Endothelial cell of umbilical vein (primary cell): ENCODE data around the gene SLC37A1. TPM values are rescaled to one million over a fixed set of nuclear protein-coding genes. Genes with fewer than 3 reads are reported as not detected.

ENCODE experiments used
- BruUV-seq: library from RNA; stranded (reverse); fragments of 400-500 nt; replicated peaks from 2 replicates; lab custom pipeline; 2021; lab: Mats Ljungman, UMichigan
- CTCF ChIA-PET: fragments of 300-600, 350-600 bp; sonication (Branson Sonifier 250); formaldehyde crosslinking; loops from one replicate; lab custom pipeline; 2021; ENCODE audit warnings: antibody characterized with exemption, inconsistent platforms; lab: Charles Lee
- POLR2A ChIA-PET: fragments of 300-600, 350-600 bp; sonication (Branson Sonifier 250); formaldehyde crosslinking; loops from one replicate; lab custom pipeline; 2021; ENCODE audit warnings: antibody characterized with exemption, inconsistent platforms; lab: Charles Lee
- DNase-seq: peaks from one replicate; pipeline ENCODE4 v3.0.0-alpha.2; 2011; ENCODE audit warnings: low read depth, low spot score
- FAIRE-seq: peaks from 2 replicates; lab custom pipeline; 2011; peaks lifted over from hg19 to GRCh38; lab: Jason Lieb, UNC
- H2AFZ ChIP-seq: 2 replicates; pipeline ENCODE4 v1.6.0; 2012; ENCODE audit warnings: low read depth, low read length, control low read depth, inconsistent platforms
- H3K27ac ChIP-seq: 2 replicates; pipeline ENCODE4 v1.5.1; 2011; ENCODE audit warnings: low read depth, mild to moderate bottlenecking, control low read depth, low read length, moderate library complexity; ENCODE audit not compliant: insufficient read depth
- H3K27me3 ChIP-seq, 2 experiments: 2 replicates each; pipeline versions ENCODE4 v1.6.0 to v1.6.1; 2011; ENCODE audit warnings: low read length in 2 of 2, mixed read lengths in 1 of 2; ENCODE audit not compliant: control insufficient read depth in 2 of 2, insufficient read depth in 2 of 2
- H3K36me3 ChIP-seq, 2 experiments: 2 replicates in 1 of 2; 3 replicates in 1 of 2; pipeline ENCODE4 v1.5.1; 2011; ENCODE audit warnings: low read length in 2 of 2, mild to moderate bottlenecking in 1 of 2, moderate library complexity in 1 of 2; ENCODE audit not compliant: control insufficient read depth in 2 of 2, insufficient read depth in 2 of 2; ENCODE audit errors: extremely low read depth in 1 of 2
- H3K4me1 ChIP-seq: 3 replicates; pipeline ENCODE4 v1.5.1; 2011; ENCODE audit warnings: mild to moderate bottlenecking, low read length; ENCODE audit not compliant: control insufficient read depth, insufficient read depth; ENCODE audit errors: extremely low read depth
- H3K4me2 ChIP-seq: 2 replicates; pipeline ENCODE4 v1.6.1; 2011; ENCODE audit warnings: low read length, control low read depth, mixed read lengths; ENCODE audit not compliant: insufficient read depth
- H3K4me3 ChIP-seq, 3 experiments: fragments of 200-600 bp in 1 of 3; sonication (generic), shearing (Covaris generic) in 1 of 3; replicated peaks in 1 of 3; 2 replicates each; pipeline ENCODE4 v1.5.1; 2011 to 2016; ENCODE audit warnings: control low read depth in 3 of 3, low read length in 3 of 3, mild to moderate bottlenecking in 2 of 3, inconsistent platforms in 1 of 3, low read depth in 1 of 3, moderate library complexity in 1 of 3; ENCODE audit not compliant: insufficient read depth in 1 of 3
- H3K79me2 ChIP-seq: 2 replicates; pipeline ENCODE4 v1.6.0; 2012; ENCODE audit warnings: low read length, inconsistent platforms; ENCODE audit not compliant: control insufficient read depth, insufficient read depth
- H3K9ac ChIP-seq: replicated peaks from 2 replicates; pipeline ENCODE3; 2011; ENCODE audit warnings: low read length, control low read depth; ENCODE audit not compliant: insufficient read depth; ENCODE audit errors: extremely low read depth
- H3K9me1 ChIP-seq: replicated peaks from 3 replicates; pipeline ENCODE4 v1.6.0; 2011; ENCODE audit warnings: mild to moderate bottlenecking, low read length; ENCODE audit not compliant: control insufficient read depth, insufficient read depth; ENCODE audit errors: extremely low read depth
- H3K9me3 ChIP-seq: replicated peaks from 2 replicates; pipeline ENCODE4 v1.5.1; 2012; ENCODE audit warnings: low read length, inconsistent platforms; ENCODE audit not compliant: control insufficient read depth, insufficient read depth
- H4K20me1 ChIP-seq: replicated peaks from 2 replicates; pipeline ENCODE3; 2011; ENCODE audit warnings: mild to moderate bottlenecking, low read length; ENCODE audit not compliant: control insufficient read depth, insufficient read depth; ENCODE audit errors: extremely low read depth
- GATA2 ChIP-seq: IDR thresholded peaks from 2 replicates; pipeline ENCODE4 v1.7.0; 2011; ENCODE audit warnings: low read depth, mild to moderate bottlenecking, moderate library complexity, mixed read lengths, low read length; ENCODE audit not compliant: insufficient read length, insufficient read depth
- POLR2A ChIP-seq: IDR thresholded peaks from 2 replicates; pipeline ENCODE4 v1.6.1; 2012; ENCODE audit warnings: low read depth, mild to moderate bottlenecking, control low read depth, low read length
- POLR2AphosphoS5 ChIP-seq: IDR thresholded peaks from 2 replicates; pipeline ENCODE4 v1.6.1; 2012; ENCODE audit warnings: low read depth, mild to moderate bottlenecking, control low read depth, low read length, moderate library complexity; ENCODE audit not compliant: insufficient read depth
- dilution Hi-C: fragments of 300-500 bp; cut with MboI; formaldehyde crosslinking; loops from one replicate; pipeline ENCODE4 v1.15.0; 2019; ENCODE audit warnings: low sequenced_read_pairs; ENCODE audit not compliant: extremely low pct_ligation_motif_present
- intact Hi-C: fragments of 100-400 bp; cut with micrococcal nuclease; formaldehyde crosslinking; loops from one replicate; pipeline ENCODE4 v1.10.0; 2022
- polyA plus RNA-seq, 4 experiments: library from polyadenylated mRNA; depleted of rRNA in 3 of 4; stranded (reverse) in 3 of 4; unstranded in 1 of 4; fragments of >200 nt; gene quantifications; 2 replicates each; pipeline versions ENCODE4 v1.2.1 to v1.2.3, GENCODE V29; 2011 to 2012; ENCODE audit warnings: missing spikeins in 1 of 4
- total RNA-seq: library from RNA; stranded (reverse); gene quantifications from 2 replicates; pipeline ENCODE4 v1.2.3, GENCODE V29; 2021
- TF ChIP-seq, protein P1 (sequence below), 2 donors: IDR thresholded peaks; 1 replicate in 1 of 2; 2 replicates in 1 of 2; pipeline ENCODE4 v1.5.1; 2011; ENCODE audit warnings: low read length in 2 of 2, mild to moderate bottlenecking in 2 of 2, moderate library complexity in 2 of 2, control low read depth in 1 of 2, inconsistent platforms in 1 of 2, low read depth in 1 of 2; ENCODE audit not compliant: insufficient read depth in 1 of 2; ENCODE audit errors: extremely low read depth in 1 of 2

The SLC37A1 gene
- total and polyA plus RNA-seq, 2 donors (not counting 3 experiments of a cell fraction or from before 2014, with no cell fraction given) = 4.7 to 7.6 TPM

GRCh38 chr21:42565206-42565810, 51.7 kb downstream of the SLC37A1 start:
- BruUV-seq = no TSS peak
- intact Hi-C loops = no loop called here
- FAIRE-seq = no peak

More at GRCh38 chr21:42565206-42565810, 51.7 kb downstream of the SLC37A1 start:
- Histone ChIP-seq H3K9me1 (no peaks in the 10 kb centered on the region), H3K27me3 (no peaks in the 10 kb centered on the region), H3K9me3 (no peaks in the 10 kb centered on the region), H3K4me2 (no peak overlapping the region), H4K20me1 (no peaks in the 10 kb centered on the region), H3K4me3 (no peak overlapping the region), H3K27ac (no peak overlapping the region), H3K36me3 (no peaks in the 10 kb centered on the region), H3K4me1 (no peaks in the 10 kb centered on the region), H3K79me2 (no peaks in the 10 kb centered on the region), H2AFZ (no peak overlapping the region), H3K9ac (no peak overlapping the region)
- no peak for DNase-seq
- POLR2A ChIA-PET = no interaction called here
- TF ChIP-seq, protein P1, sequence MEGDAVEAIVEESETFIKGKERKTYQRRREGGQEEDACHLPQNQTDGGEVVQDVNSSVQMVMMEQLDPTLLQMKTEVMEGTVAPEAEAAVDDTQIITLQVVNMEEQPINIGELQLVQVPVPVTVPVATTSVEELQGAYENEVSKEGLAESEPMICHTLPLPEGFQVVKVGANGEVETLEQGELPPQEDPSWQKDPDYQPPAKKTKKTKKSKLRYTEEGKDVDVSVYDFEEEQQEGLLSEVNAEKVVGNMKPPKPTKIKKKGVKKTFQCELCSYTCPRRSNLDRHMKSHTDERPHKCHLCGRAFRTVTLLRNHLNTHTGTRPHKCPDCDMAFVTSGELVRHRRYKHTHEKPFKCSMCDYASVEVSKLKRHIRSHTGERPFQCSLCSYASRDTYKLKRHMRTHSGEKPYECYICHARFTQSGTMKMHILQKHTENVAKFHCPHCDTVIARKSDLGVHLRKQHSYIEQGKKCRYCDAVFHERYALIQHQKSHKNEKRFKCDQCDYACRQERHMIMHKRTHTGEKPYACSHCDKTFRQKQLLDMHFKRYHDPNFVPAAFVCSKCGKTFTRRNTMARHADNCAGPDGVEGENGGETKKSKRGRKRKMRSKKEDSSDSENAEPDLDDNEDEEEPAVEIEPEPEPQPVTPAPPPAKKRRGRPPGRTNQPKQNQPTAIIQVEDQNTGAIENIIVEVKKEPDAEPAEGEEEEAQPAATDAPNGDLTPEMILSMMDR (IDR thresholded peaks at IDR 0.05; ENCODE audit: extremely low read depth in 1 of 2, insufficient read depth in 1 of 2, low read depth in 1 of 2, low read length in 2 of 2) = no peak
- TF ChIP-seq POLR2AphosphoS5 = no peak
- TF ChIP-seq GATA2 = no peak
- TF ChIP-seq POLR2A = no peak
- CTCF ChIA-PET = no interaction called here
- dilution Hi-C loops = no loop called here
